ENCODE measurements around the gene RAB40B. TPM values are rescaled to one million over a fixed set of nuclear protein-coding genes. Genes with fewer than 3 reads are reported as not detected.
A peak's percentile ranks its signal among the peaks of the same experiment; 100 is the strongest.

The RAB40B gene
- total RNA-seq, 2 donors from 2014 or later = 23.8 to 34.9 TPM

- Histone ChIP-seq H3K27me3 (replicated peaks; ENCODE audit: insufficient read depth) (no peaks in the 10 kb centered on the region), H3K4me1 (replicated peaks) (peaks cover 5% of the 10 kb centered on the region), H3K9me3 (no peaks in the 10 kb centered on the region), H3K4me3 (no peak overlapping the region), H3K27ac (no peak overlapping the region), H3K36me3 (peaks cover 5 to 13% of the 10 kb centered on the region in 2 donors)
- no peak for DNase-seq (ENCODE audit: low spot score)
- intact Hi-C loops (cut with DNase I) = no loop called here
- WGBS = 84% methylated on average over 19 of the region's 19 CpGs
- TF ChIP-seq, protein P1, sequence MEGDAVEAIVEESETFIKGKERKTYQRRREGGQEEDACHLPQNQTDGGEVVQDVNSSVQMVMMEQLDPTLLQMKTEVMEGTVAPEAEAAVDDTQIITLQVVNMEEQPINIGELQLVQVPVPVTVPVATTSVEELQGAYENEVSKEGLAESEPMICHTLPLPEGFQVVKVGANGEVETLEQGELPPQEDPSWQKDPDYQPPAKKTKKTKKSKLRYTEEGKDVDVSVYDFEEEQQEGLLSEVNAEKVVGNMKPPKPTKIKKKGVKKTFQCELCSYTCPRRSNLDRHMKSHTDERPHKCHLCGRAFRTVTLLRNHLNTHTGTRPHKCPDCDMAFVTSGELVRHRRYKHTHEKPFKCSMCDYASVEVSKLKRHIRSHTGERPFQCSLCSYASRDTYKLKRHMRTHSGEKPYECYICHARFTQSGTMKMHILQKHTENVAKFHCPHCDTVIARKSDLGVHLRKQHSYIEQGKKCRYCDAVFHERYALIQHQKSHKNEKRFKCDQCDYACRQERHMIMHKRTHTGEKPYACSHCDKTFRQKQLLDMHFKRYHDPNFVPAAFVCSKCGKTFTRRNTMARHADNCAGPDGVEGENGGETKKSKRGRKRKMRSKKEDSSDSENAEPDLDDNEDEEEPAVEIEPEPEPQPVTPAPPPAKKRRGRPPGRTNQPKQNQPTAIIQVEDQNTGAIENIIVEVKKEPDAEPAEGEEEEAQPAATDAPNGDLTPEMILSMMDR (IDR thresholded peaks at IDR 0.05) = no peak
- no peak for TF ChIP-seq POLR2AphosphoS5 (IDR thresholded peaks at IDR 0.05)
- no peak for TF ChIP-seq POLR2A (IDR thresholded peaks at IDR 0.05)
These were observed 24.0 kb upstream of the RAB40B start for GRCh38 chr17:82722341-82723013.

- Histone ChIP-seq H3K9me3 (no peaks in the 10 kb centered on the region), H3K4me1 (replicated peaks) (peaks cover 7% of the 10 kb centered on the region), H3K36me3 (peaks cover 5% of the 10 kb centered on the region in 2 donors), H3K27ac (no peak overlapping the region), H3K27me3 (replicated peaks; ENCODE audit: insufficient read depth) (no peaks in the 10 kb centered on the region), H3K4me3 (no peak overlapping the region)
- intact Hi-C loops (cut with DNase I) = no loop called here
- WGBS = 93% methylated on average over 19 of the region's 19 CpGs
- DNase-seq (ENCODE audit: low spot score) = no peak
- TF ChIP-seq POLR2AphosphoS5 (IDR thresholded peaks at IDR 0.05) = no peak
- TF ChIP-seq, protein P1 (IDR thresholded peaks at IDR 0.05) = no peak
- TF ChIP-seq POLR2A (IDR thresholded peaks at IDR 0.05) = no peak
These were observed 21.7 kb upstream of the RAB40B start for GRCh38 chr17:82720204-82720603.

DNA sequence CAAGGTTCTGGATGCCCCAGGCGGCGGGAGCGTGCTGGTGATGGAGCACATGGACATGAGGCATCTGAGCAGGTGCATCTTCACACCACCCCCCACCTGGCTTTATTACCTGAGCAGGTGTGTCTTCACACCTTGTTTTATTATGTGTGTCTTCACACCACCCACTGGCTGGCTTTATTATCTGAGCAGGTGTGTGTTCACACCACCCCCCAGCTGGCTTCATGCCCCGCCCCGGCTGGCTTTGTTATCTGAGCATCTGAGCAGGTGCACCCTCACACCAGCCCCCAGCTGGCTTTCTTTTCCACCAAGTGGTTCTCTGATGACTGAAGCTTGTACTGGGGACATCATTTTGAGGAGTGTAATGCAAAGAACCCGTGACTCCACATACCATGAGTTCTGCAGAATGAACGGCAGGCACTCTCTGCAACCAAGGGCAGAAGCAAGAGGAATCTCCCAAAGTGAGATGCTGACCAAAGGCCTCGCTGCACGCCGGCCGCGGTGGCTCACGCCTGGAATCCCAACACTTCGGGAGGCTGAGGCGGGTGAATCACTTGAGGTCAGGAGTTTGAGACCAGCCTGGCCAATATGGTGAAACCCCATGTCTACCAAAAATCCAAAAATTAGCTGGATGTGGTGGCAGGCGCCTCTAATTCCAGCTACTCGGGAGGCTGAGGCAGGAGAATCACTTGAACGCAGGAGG lies 20.6 kb upstream of the RAB40B start:
- Histone ChIP-seq H3K4me3 (no peak overlapping the region), H3K9me3 (no peaks in the 10 kb centered on the region), H3K36me3 (peaks cover 5% of the 10 kb centered on the region in 2 donors), H3K4me1 (replicated peaks) (peaks cover 7% of the 10 kb centered on the region), H3K27me3 (replicated peaks; ENCODE audit: insufficient read depth) (no peaks in the 10 kb centered on the region), H3K27ac (no peak overlapping the region)
- intact Hi-C loops (cut with DNase I) = no loop called here
- TF ChIP-seq, protein P1 (IDR thresholded peaks at IDR 0.05) = no peak
- TF ChIP-seq POLR2A (IDR thresholded peaks at IDR 0.05) (no peak), POLR2AphosphoS5 (IDR thresholded peaks at IDR 0.05) (no peak)
- DNase-seq (ENCODE audit: low spot score) = no peak
- WGBS = 92% methylated on average over 18 of the region's 18 CpGs

GRCh38 chr17:82716203-82717010 lies 17.9 kb upstream of the RAB40B start, which contains the start of gene FN3KRP:
Gene FN3KRP, plus strand, starts transcription at chr17:82716706. Its CDS starts 50 bp downstream, at chr17:82716756.
- peaks cover 5% of the 10 kb centered on the region in 2 donors for H3K36me3 ChIP-seq
- peak; percentile 96 for DNase-seq (ENCODE audit: low spot score)
- WGBS = under 1% methylated on average over 57 of the region's 75 CpGs
- intact Hi-C loops (cut with DNase I) = no loop called here
- H3K27me3 ChIP-seq (replicated peaks; ENCODE audit: insufficient read depth) = no peaks in the 10 kb centered on the region
- peak; percentile 35 for TF ChIP-seq POLR2A (IDR thresholded peaks at IDR 0.05)
- TF ChIP-seq, protein P1 (IDR thresholded peaks at IDR 0.05) = no peak
- TF ChIP-seq POLR2AphosphoS5 (IDR thresholded peaks at IDR 0.05) = peak; percentile 77
- H3K4me3 ChIP-seq = peak within 1 kb of the TSS; percentile 82 to 89
- H3K9me3 ChIP-seq = no peaks in the 10 kb centered on the region
- H3K27ac ChIP-seq = peak within 1 kb of the TSS; percentile 67 to 69
- H3K4me1 ChIP-seq (replicated peaks) = peaks cover 7% of the 10 kb centered on the region

All from prostate gland (tissue), 2 donors.